GM11168 (cell line): ENCODE measurements around the gene MAVS.
"Not testable (repeated sequence)": the region's sequence is repeated elsewhere in the genome, so short reads cannot be mapped to it uniquely, and the experiment has no call there.

Source experiments
- in situ Hi-C: fragments of 300-500 bp; cut with MboI; formaldehyde crosslinking; loops from one replicate; pipeline ENCODE4 v1.12.0; 2022; ENCODE audit warnings: low sequenced_read_pairs; ENCODE audit not compliant: unreplicated experiment

Gene MAVS

GRCh38 chr20:3875378-3875974 lies 28.8 kb downstream of the MAVS start:
- in situ Hi-C loops, result no loop called here

- in situ Hi-C loops, result no loop called here
These were observed 29.4 kb downstream of the MAVS start for GRCh38 chr20:3876000-3876399.

- in situ Hi-C loops, result no loop called here
These were observed 30.0 kb downstream of the MAVS start for GRCh38 chr20:3876676-3877075.

- in situ Hi-C loops, result not testable (repeated sequence)
These were observed 32.3 kb downstream of the MAVS start for GRCh38 chr20:3878921-3879274.

GRCh38 chr20:3885715-3886114 lies 39.1 kb downstream of the MAVS start:
- in situ Hi-C loops, result no loop called here

- in situ Hi-C loops, result no loop called here
These were observed 41.4 kb downstream of the MAVS start for GRCh38 chr20:3887876-3888620.

GRCh38 chr20:3888622-3889488 lies 42.2 kb downstream of the MAVS start, which contains the start of gene PANK2:
TSS of gene PANK2 (plus strand) at chr20:3889387.
- in situ Hi-C loops, result no loop called here

- in situ Hi-C loops, result no loop called here
These were observed 43.1 kb downstream of the MAVS start for GRCh38 chr20:3889489-3890397.

GRCh38 chr20:3890398-3890751 lies 43.7 kb downstream of the MAVS start:
- in situ Hi-C loops, result no loop called here

- in situ Hi-C loops, result no loop called here
These were observed 44.6 kb downstream of the MAVS start for GRCh38 chr20:3890999-3891929.

- in situ Hi-C loops, result no loop called here
These were observed 48.2 kb downstream of the MAVS start for GRCh38 chr20:3894796-3895195.

GRCh38 chr20:3896302-3896701 lies 49.7 kb downstream of the MAVS start:
- in situ Hi-C loops, result no loop called here

- in situ Hi-C loops, result no loop called here
These were observed 50.4 kb downstream of the MAVS start for GRCh38 chr20:3896853-3897583.

- in situ Hi-C loops, result not testable (repeated sequence)
These were observed 51.5 kb downstream of the MAVS start for GRCh38 chr20:3898181-3898580.

GRCh38 chr20:3898639-3899038 lies 52.0 kb downstream of the MAVS start:
- in situ Hi-C loops, result no loop called here

- in situ Hi-C loops, result no loop called here
These were observed 53.6 kb downstream of the MAVS start for GRCh38 chr20:3900187-3900604.

GRCh38 chr20:3901028-3901705 lies 54.5 kb downstream of the MAVS start:
- in situ Hi-C loops, result no loop called here
